OCI-LY7 (cell line): ENCODE measurements around the gene RMI2. TPM values are rescaled to one million over a fixed set of nuclear protein-coding genes. Genes with fewer than 3 reads are reported as not detected.

ENCODE experiments used
- BruUV-seq: library from RNA; stranded (reverse); fragments of 400-500 nt; replicated peaks from 2 replicates; lab custom pipeline; 2021; lab: Mats Ljungman, UMichigan
- CTCF ChIA-PET: fragments of 300-600 bp; sonication (Branson Sonifier 250); formaldehyde crosslinking; loops from one replicate; lab custom pipeline; 2022; ENCODE audit warnings: antibody characterized with exemption; ENCODE audit not compliant: unreplicated experiment; lab: Charles Lee
- POLR2A ChIA-PET: fragments of 300-600 bp; sonication (Branson Sonifier 250); formaldehyde crosslinking; loops from one replicate; lab custom pipeline; 2022; ENCODE audit warnings: antibody characterized with exemption; lab: Charles Lee
- DNase-seq: peaks from one replicate; pipeline ENCODE4 v3.0.0-alpha.2; 2015; ENCODE audit warnings: low spot score
- H2AFZ ChIP-seq: fragments of 200-600 bp; sonication (generic), shearing (Covaris generic); 2 replicates; pipeline ENCODE4 v1.6.1; 2014; ENCODE audit warnings: mild to moderate bottlenecking, antibody characterized with exemption, low read length, moderate library complexity
- H3K27ac ChIP-seq: fragments of 200-600 bp; sonication (generic); 2 replicates; pipeline ENCODE4 v1.5.1; 2014; ENCODE audit warnings: mixed run types, low read depth, mild to moderate bottlenecking, moderate library complexity, low read length, inconsistent platforms; ENCODE audit not compliant: poor library complexity, severe bottlenecking
- H3K36me3 ChIP-seq: fragments of 200-600 bp; sonication (generic); 2 replicates; pipeline ENCODE4 v1.6.1; 2014; ENCODE audit warnings: mild to moderate bottlenecking, antibody characterized with exemption, low read length, moderate library complexity, mixed read lengths; ENCODE audit not compliant: insufficient read depth
- H3K4me1 ChIP-seq: fragments of 200-600 bp; sonication (generic); 2 replicates; pipeline ENCODE4 v1.5.1; 2014; ENCODE audit warnings: mild to moderate bottlenecking, low read length; ENCODE audit not compliant: insufficient read depth, poor library complexity, severe bottlenecking
- H3K4me2 ChIP-seq: fragments of 200-600 bp; sonication (generic); 2 replicates; pipeline ENCODE4 v1.6.1; 2014; ENCODE audit warnings: mild to moderate bottlenecking, low read length
- H3K4me3 ChIP-seq: fragments of 200-600 bp; sonication (generic); 2 replicates; pipeline ENCODE4 v1.5.1; 2014; ENCODE audit warnings: mild to moderate bottlenecking, low read depth, low read length; ENCODE audit not compliant: poor library complexity, severe bottlenecking
- H3K79me2 ChIP-seq: fragments of 200-600 bp; sonication (generic); 2 replicates; pipeline ENCODE4 v1.6.1; 2016; ENCODE audit warnings: low read depth, mild to moderate bottlenecking, low read length, moderate library complexity, mixed read lengths; ENCODE audit not compliant: insufficient read depth
- H3K9me2 ChIP-seq: fragments of 200-600 bp; sonication (generic); 2 replicates; pipeline ENCODE4 v1.6.1; 2016; ENCODE audit warnings: mild to moderate bottlenecking, low read length, mixed read lengths; ENCODE audit not compliant: insufficient read depth
- H3K9me3 ChIP-seq: fragments of 200-600 bp; sonication (generic); 2 replicates; pipeline ENCODE4 v1.6.1; 2014; ENCODE audit warnings: mild to moderate bottlenecking, mixed run types, low read length, mixed read lengths
- H4K20me1 ChIP-seq: fragments of 200-600 bp; sonication (generic); 2 replicates; pipeline ENCODE4 v1.6.1; 2014; ENCODE audit warnings: mild to moderate bottlenecking, antibody characterized with exemption, low read length, moderate library complexity, mixed read lengths; ENCODE audit not compliant: insufficient read depth
- CTCF ChIP-seq: fragments of 200-600 bp; sonication (generic); conservative IDR thresholded peaks from 2 replicates; pipeline ENCODE4 v1.5.1; 2014; ENCODE audit warnings: mild to moderate bottlenecking, antibody characterized with exemption, low read length, moderate library complexity, mixed read lengths
- EZH2phosphoT487 ChIP-seq: fragments of 200-600 bp; sonication (generic); IDR thresholded peaks from 2 replicates; pipeline ENCODE4 v1.6.1; 2018; ENCODE audit warnings: low read depth, borderline replicate concordance, mild to moderate bottlenecking, mixed run types, antibody characterized with exemption, low read length, moderate library complexity, mixed read lengths
- intact Hi-C: fragments of 100-400 bp; cut with micrococcal nuclease; formaldehyde crosslinking; loops from one replicate; pipeline ENCODE4 v1.10.0; 2022; ENCODE audit not compliant: unreplicated experiment
- total RNA-seq, 2 experiments: library from RNA; depleted of rRNA in 1 of 2; stranded (reverse); fragments of >200 nt in 1 of 2; shearing (Covaris generic) in 1 of 2; gene quantifications; 2 replicates each; pipeline ENCODE4 v1.2.3, GENCODE V29; 2014 to 2022

The RMI2 gene
- total RNA-seq, 2 experiments from 2014 or later: 84.5 to 126 TPM

DNA sequence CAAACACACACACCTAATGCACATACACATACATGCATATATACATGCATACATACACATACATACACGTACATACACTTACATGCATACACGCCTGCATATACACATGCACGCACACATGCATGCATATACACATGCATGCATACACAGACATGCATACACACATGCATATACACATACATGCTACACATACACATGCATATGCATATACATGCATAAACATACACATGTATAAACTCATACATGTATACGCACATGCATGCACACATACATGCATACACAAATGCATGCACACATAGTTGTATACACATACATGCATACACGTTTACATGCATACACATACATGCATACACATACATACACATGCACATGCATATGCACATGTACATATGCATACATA is 23.6 kb upstream of the RMI2 start:
- POLR2A ChIA-PET: no interaction called here
- no TSS peak for BruUV-seq

DNA sequence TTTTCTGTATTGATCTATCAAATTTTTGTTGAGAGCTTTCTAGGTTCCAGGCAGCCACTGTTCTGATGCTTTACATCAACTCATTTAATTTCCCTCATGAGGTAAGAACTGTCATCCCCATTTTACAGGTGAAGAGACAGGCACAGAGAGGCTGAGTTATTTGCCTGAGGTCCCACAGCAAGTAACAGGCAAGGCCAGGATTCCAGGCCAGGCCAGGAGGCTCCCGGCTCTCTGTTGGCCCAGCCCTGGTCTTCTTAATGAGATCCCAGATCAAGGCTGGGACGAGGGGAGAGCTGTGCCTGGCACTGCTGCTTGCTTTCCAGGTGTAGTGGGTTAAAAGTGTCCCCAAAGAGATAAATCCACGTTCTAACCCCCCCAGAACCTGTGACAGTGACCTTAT is 22.4 kb upstream of the RMI2 start:
- no peak overlapping the region for H2AFZ ChIP-seq
- POLR2A ChIA-PET: no interaction called here
- peaks cover 4% of the 10 kb centered on the region; the same call in 1 of the 2 replicates for H3K36me3 ChIP-seq
- no peak overlapping the region for H3K4me2 ChIP-seq
- H3K4me1 ChIP-seq: peaks cover 64% of the 10 kb centered on the region
- peaks cover 7% of the 10 kb centered on the region for H3K9me3 ChIP-seq
- intact Hi-C loops: no loop called here
- CTCF ChIA-PET: no interaction called here
- H3K9me2 ChIP-seq: no peaks in the 10 kb centered on the region
- H3K79me2 ChIP-seq: no peaks in the 10 kb centered on the region
- H3K27ac ChIP-seq: peak overlapping the region; percentile 36
- TF ChIP-seq EZH2phosphoT487: no peak
- no peak for TF ChIP-seq CTCF
- H4K20me1 ChIP-seq: no peaks in the 10 kb centered on the region
- H3K4me3 ChIP-seq: no peak overlapping the region
- BruUV-seq: no TSS peak
- DNase-seq: no peak

More for the DNA sequence above, 23.6 kb upstream of the RMI2 start:
- Histone ChIP-seq H3K4me1 (peaks cover 57% of the 10 kb centered on the region), H2AFZ (no peak overlapping the region), H3K9me2 (no peaks in the 10 kb centered on the region), H3K4me3 (no peak overlapping the region), H3K9me3 (peaks cover 2% of the 10 kb centered on the region; the same call in 1 of the 2 replicates), H3K4me2 (no peak overlapping the region), H3K36me3 (no peaks in the 10 kb centered on the region; the same call in 1 of the 2 replicates), H4K20me1 (no peaks in the 10 kb centered on the region), H3K79me2 (no peaks in the 10 kb centered on the region), H3K27ac (no peak overlapping the region)
- TF ChIP-seq EZH2phosphoT487 (no peak), CTCF (no peak)
- no peak for DNase-seq
- intact Hi-C loops: no loop called here
- CTCF ChIA-PET: no interaction called here

DNA sequence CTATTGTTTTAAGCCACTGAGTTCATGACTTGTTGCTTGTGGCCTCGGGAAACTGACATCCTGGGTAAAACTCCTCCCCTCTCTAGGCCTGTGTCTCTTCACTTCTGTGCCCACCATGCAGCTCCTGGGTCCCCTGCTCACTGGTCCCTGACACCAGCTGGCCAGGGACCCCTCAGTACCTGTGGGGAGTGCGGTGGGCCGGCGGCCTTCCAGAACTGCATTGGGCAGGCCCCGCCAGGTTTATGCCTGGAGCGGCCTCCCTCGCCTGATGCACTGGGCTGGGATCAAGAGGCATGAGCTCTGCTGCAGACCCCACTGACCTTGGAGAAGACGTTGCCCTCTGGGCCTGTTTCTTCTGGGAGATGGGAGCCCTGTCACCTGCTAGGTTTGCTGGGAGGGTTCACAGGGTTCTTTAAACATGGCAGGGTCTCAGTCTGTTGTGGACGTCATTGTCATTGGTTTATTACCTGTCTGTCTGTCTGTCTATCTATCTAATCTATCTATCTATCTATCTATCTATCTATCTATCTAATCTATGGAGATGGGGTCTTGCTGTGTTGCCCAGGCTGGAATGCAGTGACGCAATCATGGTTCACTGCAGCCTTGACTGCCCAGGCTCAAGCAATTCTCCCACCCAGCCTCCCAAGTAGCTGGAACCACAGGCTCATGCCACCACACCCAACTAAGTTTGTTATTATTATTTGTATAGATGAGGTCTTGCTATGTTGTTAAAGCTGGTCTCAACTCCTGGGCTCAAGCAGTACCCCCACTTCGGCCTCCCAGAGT is 21.5 kb upstream of the RMI2 start:
- no peak overlapping the region for H3K4me3 ChIP-seq
- no peaks in the 10 kb centered on the region for H3K9me2 ChIP-seq
- TF ChIP-seq EZH2phosphoT487: no peak
- no peak for TF ChIP-seq CTCF
- ChIA-PET POLR2A (interaction anchor here (0.5 to 2.3 kb wide), 3 partner anchors 12 to 28 kb away, joined by 3 to 11 read pairs (median 4); no protein-coding TSS in a partner anchor), CTCF (no interaction called here)
- intact Hi-C loops: no loop called here
- DNase-seq: no peak
- H3K27ac ChIP-seq: peak overlapping the region; percentile 36
- no peak overlapping the region for H2AFZ ChIP-seq
- no peaks in the 10 kb centered on the region for H4K20me1 ChIP-seq
- peaks cover 7% of the 10 kb centered on the region for H3K9me3 ChIP-seq
- BruUV-seq: no TSS peak
- H3K4me2 ChIP-seq: no peak overlapping the region
- H3K36me3 ChIP-seq: peaks cover 4% of the 10 kb centered on the region; the same call in 1 of the 2 replicates
- no peaks in the 10 kb centered on the region for H3K79me2 ChIP-seq
- peaks cover 72% of the 10 kb centered on the region for H3K4me1 ChIP-seq
